CD4-positive, alpha-beta T cell (primary cell): ENCODE data around the gene DPEP3. TPM values are rescaled to one million over a fixed set of nuclear protein-coding genes. Genes with fewer than 3 reads are reported as not detected.

Source experiments
- ATAC-seq: fragments of 200-7000 bp; cut with Tn5 transposase; one replicate; pipeline ENCODE4 v1.10.0; 2022; ENCODE audit warnings: mild to moderate bottlenecking; ENCODE audit not compliant: poor library complexity
- CTCF ChIA-PET: fragments of 350-600 bp; sonication (Branson Sonifier 250); formaldehyde crosslinking; loops from one replicate; lab custom pipeline; 2021; ENCODE audit warnings: antibody characterized with exemption, inconsistent platforms; lab: Charles Lee
- POLR2A ChIA-PET: fragments of 350-600 bp; sonication (Branson Sonifier 250); formaldehyde crosslinking; loops from one replicate; lab custom pipeline; 2021; ENCODE audit warnings: antibody characterized with exemption, inconsistent platforms; lab: Charles Lee
- DNase-seq, 14 experiments: peaks; one replicate each; pipeline ENCODE4 v3.0.0-alpha.2; 2013 to 2020; ENCODE audit warnings: mixed read lengths in 2 of 14
- H3K27ac ChIP-seq, 2 donors: one replicate each; pipeline versions ENCODE4 v1.5.1 to v1.7.0; 2013; ENCODE audit warnings: low read length in 2 of 2, low read depth in 1 of 2, mild to moderate bottlenecking in 1 of 2
- H3K27me3 ChIP-seq, 2 experiments: 1 replicate in 1 of 2; 2 replicates in 1 of 2; pipeline versions ENCODE4 v1.6.1 to v1.7.0; 2013; ENCODE audit warnings: low read length in 2 of 2, control low read depth in 1 of 2, mild to moderate bottlenecking in 1 of 2, moderate library complexity in 1 of 2; ENCODE audit not compliant: insufficient read depth in 2 of 2, control insufficient read depth in 1 of 2
- H3K36me3 ChIP-seq: one replicate; pipeline ENCODE4 v1.6.1; 2013; ENCODE audit warnings: low read length, control low read depth; ENCODE audit not compliant: insufficient read depth
- H3K4me1 ChIP-seq: one replicate; pipeline ENCODE4 v1.6.1; 2013; ENCODE audit warnings: low read length, control low read depth; ENCODE audit not compliant: insufficient read depth
- H3K4me3 ChIP-seq: one replicate; pipeline ENCODE4 v1.5.1; 2013; ENCODE audit warnings: mild to moderate bottlenecking, low read length, moderate library complexity
- H3K9me3 ChIP-seq, 2 experiments: 1 replicate in 1 of 2; 2 replicates in 1 of 2; pipeline versions ENCODE4 v1.6.1 to v1.7.0; 2013; ENCODE audit warnings: low read length in 2 of 2, mild to moderate bottlenecking in 2 of 2, control low read depth in 1 of 2, moderate library complexity in 1 of 2; ENCODE audit not compliant: control insufficient read depth in 1 of 2, insufficient read depth in 1 of 2
- H3K27ac Mint-ChIP-seq: one replicate; pipeline ENCODE4 v1.8.0; 2020; ENCODE audit warnings: mixed read lengths
- H3K27me3 Mint-ChIP-seq: one replicate; pipeline ENCODE4 v1.8.0; 2021; ENCODE audit warnings: mixed read lengths
- H3K36me3 Mint-ChIP-seq: one replicate; pipeline ENCODE4 v1.8.0; 2021; ENCODE audit warnings: low read depth, mixed read lengths
- H3K4me1 Mint-ChIP-seq: one replicate; pipeline ENCODE4 v1.8.0; 2021; ENCODE audit warnings: low read depth, mixed read lengths
- H3K4me3 Mint-ChIP-seq: one replicate; pipeline ENCODE4 v1.8.0; 2020; ENCODE audit warnings: mild to moderate bottlenecking, mixed read lengths
- H3K9me3 Mint-ChIP-seq: one replicate; pipeline ENCODE4 v1.8.0; 2020; ENCODE audit warnings: mixed read lengths
- CTCF ChIP-seq: fragments of 200-600 bp; IDR thresholded peaks from one replicate; pipeline ENCODE4 v1.8.0; 2022; ENCODE audit warnings: antibody characterized with exemption, mild to moderate bottlenecking
- intact Hi-C, 2 experiments: fragments of 100-400 bp; cut with DNase I in 1 of 2; cut with micrococcal nuclease in 1 of 2; formaldehyde crosslinking; loops; one replicate each; pipeline versions ENCODE4 v1.15.1 to v1.9.0; 2023 to 2025; cut with DNase I, micrococcal nuclease
- total RNA-seq, 174 experiments: library from RNA in 2 of 174; stranded (reverse) in 2 of 174; gene quantifications; one replicate each; pipeline ENCODE4 v1.2.3 and lab custom pipeline; 2021 to 2026

DPEP3 gene
- total RNA-seq, 2 experiments from 2014 or later: 0.53 to 0.63 TPM

GRCh38 chr16:68022728-68023537 is 42.6 kb upstream of the DPEP3 start, which contains the start of the genes DDX28 and DUS2:
DDX28 (minus strand) TSS chr16:68023232; CDS start chr16:68023202, 30 bp downstream.
DUS2 (plus strand) TSS chr16:68023284; CDS start chr16:68038024, 14,740 bp downstream.
- Histone ChIP-seq H3K4me1 (peaks cover 30% of the 10 kb centered on the region), H3K9me3 (no peaks in the 10 kb centered on the region), H3K27ac (peak within 1 kb of the TSS; percentile 78 to 83), H3K4me3 (peak within 1 kb of the TSS; percentile 85), H3K27me3 (no peaks in the 10 kb centered on the region), H3K36me3 (peaks cover 18% of the 10 kb centered on the region)
- Mint-ChIP-seq H3K4me3 (peak within 1 kb of the TSS; percentile 93), H3K36me3 (peaks cover 45% of the 10 kb centered on the region), H3K27ac (peak within 1 kb of the TSS; percentile 90), H3K27me3 (no peaks in the 10 kb centered on the region), H3K4me1 (peaks cover 28% of the 10 kb centered on the region), H3K9me3 (no peaks in the 10 kb centered on the region)
- DNase-seq (peak; percentile 88 to 98 (median 94)), ATAC-seq (peak; percentile 95)
- TF ChIP-seq CTCF: no peak
- CTCF ChIA-PET: interaction anchor here (0.7 to 1.9 kb wide), 4 partner anchors 24 to 162 kb away, joined by 3 to 6 read pairs (median 4); partner anchors contain the start of gene DPEP2
- intact Hi-C loops: loop anchor here (2.0 kb wide), 2 partner anchors 30 to 86 kb away; partner anchors contain the start of gene PSMB10 (in 1 of the 2)
- POLR2A ChIA-PET: interaction anchor here (0.6 to 5.1 kb wide), 16 partner anchors 10 to 796 kb away, joined by 3 to 73 read pairs (median 4); partner anchors contain the start of genes DPEP2, NFATC3, PSMB10 and TMEM208

GRCh38 chr16:68022278-68022727 is 42.0 kb upstream of the DPEP3 start:
- peaks cover 30% of the 10 kb centered on the region for H3K4me1 ChIP-seq
- peak overlapping the region; percentile 85 for H3K4me3 ChIP-seq

More at GRCh38 chr16:68022278-68022727, 42.0 kb upstream of the DPEP3 start:
- Mint-ChIP-seq H3K27ac (peak overlapping the region; percentile 90), H3K9me3 (no peaks in the 10 kb centered on the region), H3K36me3 (peaks cover 39% of the 10 kb centered on the region), H3K4me3 (peak overlapping the region; percentile 93), H3K27me3 (no peaks in the 10 kb centered on the region), H3K4me1 (peaks cover 22% of the 10 kb centered on the region)
- no peak for ATAC-seq
- no peak for TF ChIP-seq CTCF
- ChIA-PET POLR2A (interaction anchor here (0.6 to 5.1 kb wide), 12 partner anchors 11 to 87 kb away, joined by 3 to 73 read pairs (median 6); partner anchors contain the start of genes DPEP2, NFATC3 and PSMB10), CTCF (interaction anchor here (1.1 to 1.9 kb wide), 2 partner anchors 24 to 206 kb away, joined by 3 to 6 read pairs; partner anchors contain the start of gene DPEP2)
- peak overlapping the region; percentile 78 to 83 for H3K27ac ChIP-seq
- no peaks in the 10 kb centered on the region for H3K27me3 ChIP-seq
- intact Hi-C loops: loop anchor here (2.0 kb wide), 2 partner anchors 30 to 86 kb away; partner anchors contain the start of gene PSMB10 (in 1 of the 2)
- H3K9me3 ChIP-seq: no peaks in the 10 kb centered on the region
- no peak for DNase-seq
- peaks cover 18% of the 10 kb centered on the region for H3K36me3 ChIP-seq
